HG03571 (cell line): ENCODE data around the gene SCUBE3.

Source experiments
- ATAC-seq: cut with Tn5 transposase; IDR thresholded peaks from one replicate; pipeline ENCODE4 v1.9.1; 2021; ENCODE audit not compliant: unreplicated experiment

Gene SCUBE3

DNA sequence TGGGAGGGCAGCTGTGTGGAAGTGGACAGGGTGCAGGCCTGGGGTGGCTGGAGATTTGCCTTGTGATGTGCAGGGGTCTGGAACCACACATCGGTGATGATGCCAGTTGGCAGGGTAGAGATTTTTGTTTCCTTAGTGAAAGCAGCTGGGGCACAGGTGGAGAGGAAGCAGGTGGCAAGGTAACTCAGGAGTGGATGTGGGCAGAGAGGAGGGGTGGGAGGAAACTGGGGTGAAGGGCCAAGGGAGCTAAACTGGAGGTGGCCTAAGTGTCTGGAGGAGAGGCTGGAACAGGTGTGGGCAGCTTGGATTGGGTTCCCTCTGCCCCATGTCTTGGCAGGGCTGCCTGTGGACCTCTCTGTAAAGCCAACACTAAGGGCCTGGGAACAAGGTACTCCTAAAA, 4.7 kb upstream of the SCUBE3 start:
- ATAC-seq: no peak

- ATAC-seq: no peak
Measured at GRCh38 chr6:35209622-35210247, 4.0 kb upstream of the SCUBE3 start.

GRCh38 chr6:35213298-35213791, 411 bp upstream of the SCUBE3 start:
- ATAC-seq: no peak

GRCh38 chr6:35214869-35215664, 1.3 kb downstream of the SCUBE3 start:
- ATAC-seq: no peak

DNA sequence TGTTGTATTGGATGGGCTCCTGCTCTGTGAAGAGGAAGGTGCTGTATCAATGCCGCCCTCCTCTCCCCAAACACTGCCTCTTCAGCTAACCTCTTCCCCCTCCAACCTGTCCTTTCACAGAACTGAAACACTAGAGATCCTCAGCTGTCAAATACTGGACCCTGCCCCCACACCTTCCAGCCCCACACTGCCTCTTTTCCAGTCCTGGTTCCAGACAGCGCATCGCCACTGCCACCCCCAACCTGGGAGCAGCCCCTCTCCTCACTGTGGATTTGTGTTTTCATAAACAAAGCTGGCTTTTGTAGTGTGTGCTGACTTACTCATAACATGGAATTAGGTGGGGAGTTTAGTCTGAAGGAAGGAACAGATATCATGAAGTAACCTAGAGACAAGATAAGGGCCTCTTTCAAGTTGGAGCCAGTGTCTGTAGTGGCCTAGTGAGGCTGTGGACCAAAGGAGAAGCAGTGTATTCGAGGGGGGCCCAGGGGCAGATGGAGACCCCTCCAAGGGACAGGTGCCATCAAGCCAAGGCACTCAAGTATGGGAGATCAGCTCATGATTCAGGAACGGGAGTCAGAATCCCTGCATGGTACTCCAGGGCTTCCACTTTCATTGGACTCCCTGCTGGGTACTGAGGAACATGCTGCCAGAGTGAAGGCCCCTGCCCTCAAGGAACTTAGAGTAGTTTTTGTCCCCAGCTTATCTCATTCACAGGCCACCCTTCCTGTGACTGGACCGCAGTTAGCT, 2.1 kb downstream of the SCUBE3 start:
- no peak for ATAC-seq

DNA sequence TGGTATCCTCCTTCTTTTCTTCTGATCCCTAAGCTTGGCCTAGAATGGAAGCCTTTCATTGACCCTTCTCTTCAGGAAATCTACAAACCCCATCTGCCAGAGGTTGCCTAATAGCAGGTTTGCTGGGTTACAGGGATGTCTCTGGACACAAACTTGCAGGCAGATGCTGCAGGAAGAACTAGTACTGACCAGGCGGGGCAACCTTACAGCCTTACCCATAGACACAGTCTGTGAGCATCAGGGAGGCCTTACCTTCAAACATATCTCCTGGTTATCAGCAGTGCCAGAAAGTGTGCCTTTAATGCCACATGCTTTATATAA, 2.6 kb downstream of the SCUBE3 start:
- ATAC-seq: no peak

GRCh38 chr6:35216851-35217811, 3.4 kb downstream of the SCUBE3 start:
- ATAC-seq: no peak

DNA sequence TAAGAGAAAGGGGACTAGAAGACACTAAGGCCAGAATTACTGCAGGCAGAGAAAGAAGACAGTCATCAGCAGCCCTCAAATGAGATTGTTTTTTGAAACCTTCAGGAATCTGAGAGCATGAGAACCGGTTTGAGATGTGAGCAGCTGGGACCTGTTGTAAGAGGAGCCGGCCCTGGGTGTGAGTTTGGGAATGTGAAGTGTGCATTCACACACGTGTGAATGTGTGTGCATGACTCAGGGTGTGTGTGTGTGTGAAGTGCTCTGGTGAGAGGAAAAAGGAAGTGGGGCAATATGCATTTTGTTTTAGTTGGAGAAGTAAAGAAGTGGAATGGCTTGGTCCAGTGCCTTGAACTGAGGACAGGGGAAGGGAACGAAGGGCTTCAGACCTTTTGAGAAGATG, 4.3 kb downstream of the SCUBE3 start:
- ATAC-seq: no peak

GRCh38 chr6:35218456-35218855, 4.7 kb downstream of the SCUBE3 start:
- ATAC-seq: no peak

GRCh38 chr6:35219683-35220326, 6.0 kb downstream of the SCUBE3 start:
- no peak for ATAC-seq

DNA sequence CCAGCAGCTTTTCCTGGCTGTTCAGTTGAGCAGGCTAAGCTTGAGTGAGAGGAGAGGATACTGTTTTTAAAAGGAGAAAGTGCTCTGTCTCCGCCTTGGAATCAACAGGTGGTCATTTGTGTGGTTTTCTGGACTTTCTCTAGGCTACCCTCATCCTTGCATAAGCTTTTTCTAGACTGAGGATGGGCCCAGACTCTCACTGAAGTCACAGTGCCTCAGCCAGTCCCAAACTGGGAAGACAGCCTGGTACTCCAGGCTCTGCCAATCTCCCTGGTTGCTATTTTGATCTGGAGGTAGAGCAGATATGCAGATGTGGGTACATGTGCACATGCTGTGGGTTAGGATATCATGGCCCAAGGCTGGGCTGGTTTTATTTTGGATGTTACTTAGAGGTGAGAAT, 7.0 kb downstream of the SCUBE3 start:
- ATAC-seq: no peak

GRCh38 chr6:35223396-35223795, 9.6 kb downstream of the SCUBE3 start:
- ATAC-seq: no peak

DNA sequence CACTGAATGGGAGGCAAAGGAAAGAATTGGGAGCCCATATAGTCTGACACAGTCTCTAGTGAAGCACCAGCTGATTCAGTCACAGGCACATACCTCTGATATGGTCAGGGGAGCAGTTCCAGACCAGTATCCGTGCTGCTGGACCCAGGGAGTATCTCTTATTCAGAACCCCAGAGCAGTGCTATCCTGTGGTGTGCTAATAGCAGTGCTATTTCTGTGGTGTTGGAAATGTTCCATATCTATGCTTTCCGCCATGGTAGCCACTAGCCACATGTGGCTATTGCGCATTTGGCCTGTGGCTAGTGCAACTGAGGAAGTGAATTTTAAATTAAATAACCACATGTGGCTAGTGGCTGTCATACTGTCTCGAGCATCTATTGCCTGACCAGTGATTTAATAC, 11.0 kb downstream of the SCUBE3 start:
- no peak for ATAC-seq

GRCh38 chr6:35228481-35228880, 14.7 kb downstream of the SCUBE3 start:
- ATAC-seq: no peak

DNA sequence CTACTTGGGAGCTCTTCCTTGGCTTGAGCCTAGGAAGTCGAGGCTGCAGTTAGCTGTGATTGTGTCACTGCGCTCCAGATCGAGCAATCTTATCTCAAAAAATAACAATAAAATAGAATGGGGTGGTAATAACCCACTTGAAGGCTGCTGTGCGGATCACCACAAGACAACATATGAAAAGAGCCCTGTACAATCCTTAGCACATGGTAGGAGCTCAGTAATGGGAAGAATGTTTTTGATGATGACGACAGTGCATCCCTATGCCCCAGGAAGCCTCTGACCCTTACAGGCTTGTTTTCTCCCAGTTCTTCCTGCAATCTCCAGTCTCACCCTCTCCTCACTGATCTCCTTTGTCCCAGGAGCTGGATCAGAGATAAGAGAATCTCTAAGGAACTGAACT, 15.5 kb downstream of the SCUBE3 start:
- ATAC-seq: no peak

DNA sequence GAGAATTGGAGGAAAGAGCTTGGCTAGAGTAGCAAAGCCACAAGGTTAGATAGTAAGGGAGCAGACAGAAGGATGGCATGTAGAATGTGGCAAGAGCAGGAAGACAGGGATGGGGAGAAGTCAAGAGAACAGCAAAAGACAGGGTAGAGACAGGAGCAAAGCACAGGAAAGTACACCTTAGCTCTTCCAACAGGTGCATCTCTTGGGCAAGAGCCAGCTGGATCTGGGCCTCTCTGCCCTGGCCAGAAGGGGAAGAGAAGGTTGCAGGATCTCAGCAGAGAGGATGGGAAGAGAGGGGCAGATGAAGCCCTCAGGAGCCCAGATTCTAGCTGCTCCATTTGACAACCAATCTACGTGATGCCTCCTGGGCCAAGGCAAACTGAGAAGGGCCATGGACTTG, 16.7 kb downstream of the SCUBE3 start:
- no peak for ATAC-seq

DNA sequence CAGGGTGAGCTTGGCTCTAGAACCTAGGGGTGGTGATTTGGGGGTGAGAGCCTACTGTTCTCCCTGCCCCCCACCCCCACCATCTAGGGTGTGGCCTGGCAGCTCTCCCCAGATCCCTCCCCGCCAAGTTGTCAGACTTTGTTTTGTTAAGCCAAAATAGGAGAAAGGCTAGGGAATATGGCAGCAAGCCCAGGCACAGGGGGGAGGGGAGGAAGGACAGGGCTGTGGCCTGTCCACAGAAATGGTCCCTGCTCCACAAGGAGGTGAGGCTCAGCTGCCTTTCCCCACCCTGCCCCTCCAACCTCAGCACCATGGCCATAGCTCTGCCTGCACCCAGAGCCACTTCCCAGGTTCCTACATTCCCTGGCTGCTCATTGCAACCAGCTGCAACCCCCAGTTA, 17.2 kb downstream of the SCUBE3 start:
- ATAC-seq: no peak

DNA sequence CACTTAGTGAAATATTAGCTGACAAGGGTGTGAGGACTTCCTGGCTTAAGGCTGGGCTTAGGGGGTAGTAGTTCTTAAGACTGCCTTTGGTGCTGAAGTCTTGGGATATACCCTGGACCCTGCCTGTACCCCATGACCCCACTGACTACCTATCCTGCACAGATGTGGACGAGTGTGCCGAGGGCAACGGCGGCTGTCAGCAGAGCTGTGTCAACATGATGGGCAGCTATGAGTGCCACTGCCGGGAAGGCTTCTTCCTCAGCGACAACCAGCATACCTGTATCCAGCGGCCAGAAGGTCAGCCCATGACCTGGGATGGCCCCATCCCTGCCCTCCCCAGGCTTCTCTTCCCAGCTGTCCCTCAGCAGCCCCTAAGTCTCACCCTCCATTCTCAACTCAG, 17.8 kb downstream of the SCUBE3 start:
- no peak for ATAC-seq

- no peak for ATAC-seq
Measured at GRCh38 chr6:35234901-35235300, 21.1 kb downstream of the SCUBE3 start.

GRCh38 chr6:35236223-35236622, 22.5 kb downstream of the SCUBE3 start:
- no peak for ATAC-seq
